HG02571 (cell line): Measurements from ENCODE around the gene ZNF682.
A peak's percentile ranks its signal among the peaks of the same experiment; 100 is the strongest.
"Not testable (repeated sequence)": the region's sequence is repeated elsewhere in the genome, so short reads cannot be mapped to it uniquely, and the experiment has no call there.

Experiments
- ATAC-seq: cut with Tn5 transposase; IDR thresholded peaks from one replicate; pipeline ENCODE4 v1.9.1; 2021; ENCODE audit warnings: mild to moderate bottlenecking, moderate library complexity; ENCODE audit not compliant: unreplicated experiment

Gene ZNF682

DNA sequence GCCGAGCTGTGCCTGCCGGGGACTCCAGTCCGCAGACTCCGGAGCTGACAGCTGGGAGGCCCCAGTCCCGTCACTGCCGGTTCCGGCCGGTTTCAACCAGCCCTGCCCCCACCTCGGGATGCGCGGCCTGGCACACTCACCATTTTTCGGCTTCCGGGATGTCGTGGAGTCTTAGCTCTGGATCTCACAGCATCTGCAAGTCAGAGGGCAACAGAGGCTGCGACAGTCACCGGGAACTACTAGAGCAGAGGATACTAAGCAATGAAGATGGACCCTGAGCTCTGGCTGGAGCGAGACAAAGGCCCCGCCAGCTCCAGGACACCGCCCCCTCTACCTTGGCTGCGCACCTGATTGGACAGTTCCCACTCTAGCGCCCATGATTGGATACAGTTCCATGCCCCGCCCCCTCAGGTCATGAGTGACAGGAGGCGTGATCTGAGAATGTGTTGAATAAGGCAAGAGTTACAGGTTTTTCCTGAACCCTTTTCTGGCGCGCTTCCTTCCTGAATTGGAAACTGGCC is at the start of gene ZNF682:
Gene ZNF682, minus strand, starts transcription at position 303 of the 521 bp plus-strand sequence. Its CDS starts 160 bp downstream, at position 143.
- ATAC-seq: peak; percentile 99

DNA sequence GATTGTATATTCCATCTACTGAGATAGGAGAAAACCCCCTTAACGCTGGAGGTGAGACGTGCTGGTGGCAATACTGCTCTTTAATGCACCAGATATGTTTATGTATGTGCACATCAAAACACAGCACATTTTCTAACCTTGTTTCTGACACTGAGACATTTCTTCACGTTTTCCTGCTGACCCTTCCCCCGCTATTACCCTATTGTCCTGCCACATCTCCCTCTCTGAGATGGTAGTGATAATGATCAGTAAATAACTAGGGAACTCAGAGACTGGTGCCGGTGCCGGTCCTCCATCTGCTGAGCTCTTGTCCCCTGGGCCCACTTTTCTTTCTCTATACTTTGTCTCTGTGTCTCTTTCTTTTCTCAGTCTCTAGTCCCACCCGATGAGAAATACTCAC is 43.6 kb upstream of the ZNF682 start:
- ATAC-seq: not testable (repeated sequence)

GRCh38 chr19:20082232-20082833 is 43.0 kb upstream of the ZNF682 start:
- not testable (repeated sequence) for ATAC-seq

DNA sequence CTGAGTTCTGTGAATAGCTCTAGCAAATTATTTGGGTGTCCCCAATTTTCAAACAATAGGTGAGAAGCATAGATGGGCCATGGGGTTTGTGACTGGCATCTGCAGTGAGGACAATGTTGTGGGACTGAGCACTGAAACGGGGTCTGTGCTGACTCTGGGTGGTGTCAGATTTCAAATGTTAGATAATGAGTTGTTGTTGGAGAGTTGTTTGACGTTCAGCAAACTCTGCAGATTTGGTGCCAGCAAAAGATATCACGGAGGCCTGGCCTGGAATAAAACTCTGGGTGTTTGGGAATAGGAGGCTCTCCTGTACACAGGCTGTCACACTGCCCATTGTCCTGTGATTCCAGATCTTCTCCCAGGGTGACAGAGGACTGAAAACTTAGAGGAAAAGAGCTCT is 41.4 kb upstream of the ZNF682 start:
- ATAC-seq: no peak

- no peak for ATAC-seq
Observed at GRCh38 chr19:20079476-20079875, 40.2 kb upstream of the ZNF682 start.

- peak; percentile 37 for ATAC-seq
Observed at GRCh38 chr19:20078581-20079031, 39.3 kb upstream of the ZNF682 start.

GRCh38 chr19:20077791-20078463 is 38.6 kb upstream of the ZNF682 start, which contains the start of gene ZNF90:
TSS of gene ZNF90 (plus strand) at chr19:20078000. CDS start at chr19:20078133, 133 bp downstream.
- peak; percentile 88 for ATAC-seq

DNA sequence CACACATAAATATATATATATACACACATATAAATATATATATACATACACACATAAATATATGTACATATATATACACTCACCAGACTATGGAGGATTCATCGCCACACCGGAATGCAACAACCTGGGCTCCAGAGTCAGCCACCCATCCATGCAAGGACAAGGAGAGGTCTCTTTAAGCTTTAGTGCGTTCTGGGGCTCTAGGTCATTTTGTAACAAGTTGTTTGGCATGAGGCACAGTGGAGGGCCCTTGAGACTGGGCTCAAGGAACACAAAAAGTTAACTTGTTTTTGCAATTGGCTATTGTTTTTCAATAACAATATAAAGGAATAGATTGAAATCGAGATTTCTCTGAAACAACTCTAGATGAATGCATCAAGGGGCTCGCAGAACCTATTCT is 33.6 kb upstream of the ZNF682 start:
- no peak for ATAC-seq

DNA sequence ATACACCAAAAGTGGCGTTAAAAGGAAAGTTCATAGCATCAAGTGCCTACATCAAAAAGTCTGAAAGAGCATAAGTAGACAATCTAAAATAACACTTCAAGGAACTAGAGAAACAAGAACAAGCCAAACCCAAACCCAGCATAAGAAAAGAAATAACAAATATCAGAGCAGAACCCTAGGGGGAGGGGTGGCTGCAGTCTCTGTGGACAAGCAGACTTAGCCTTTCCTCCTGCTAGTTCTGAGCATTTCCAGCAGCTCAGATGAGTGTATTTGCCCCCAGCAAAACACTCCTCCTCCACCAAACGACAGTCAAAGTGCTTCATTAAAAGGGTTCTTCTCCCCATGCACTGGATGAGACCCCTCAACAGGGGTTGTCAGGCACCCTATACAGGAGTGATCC is 31.4 kb upstream of the ZNF682 start:
- no peak for ATAC-seq

GRCh38 chr19:20068559-20068958 is 29.3 kb upstream of the ZNF682 start:
- not testable (repeated sequence) for ATAC-seq

DNA sequence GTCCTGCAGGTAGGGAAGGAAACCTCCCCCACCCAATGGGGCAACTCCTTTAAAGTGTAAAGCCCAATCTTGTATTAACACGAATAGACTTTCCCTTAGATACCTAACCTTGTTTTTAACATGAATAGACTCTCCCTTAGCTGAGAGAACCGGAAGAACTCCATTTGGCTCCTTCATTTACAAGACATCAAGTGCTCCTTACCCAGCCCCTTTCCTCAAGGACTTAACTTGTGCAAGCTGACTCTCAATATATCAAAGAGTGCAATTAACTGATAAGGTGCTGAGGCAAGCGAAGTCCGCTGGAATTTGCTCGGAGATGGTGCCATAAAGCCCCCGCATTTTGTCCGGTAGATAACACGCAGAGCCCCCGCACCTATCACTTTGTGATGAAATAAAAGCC is 28.6 kb upstream of the ZNF682 start:
- ATAC-seq: no peak

GRCh38 chr19:20066861-20067260 is 27.6 kb upstream of the ZNF682 start:
- no peak for ATAC-seq

DNA sequence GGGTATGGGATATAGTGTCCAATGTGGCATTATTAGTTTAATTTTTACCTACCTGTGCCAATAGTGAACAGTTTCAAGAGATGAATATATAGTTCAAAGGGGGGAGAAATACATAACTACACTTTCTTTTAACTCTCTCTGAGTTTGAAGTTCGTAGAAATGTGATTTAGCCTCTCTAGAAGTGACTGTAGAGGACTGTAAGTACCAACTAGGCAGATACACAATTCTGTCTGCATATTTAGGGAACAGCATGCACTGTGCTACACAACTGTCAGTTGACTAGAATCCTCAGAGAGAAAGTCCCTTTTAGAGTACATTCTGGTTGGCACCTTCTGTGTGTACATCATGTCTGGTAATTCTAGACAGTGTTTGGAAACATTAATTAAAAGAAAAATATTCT is 21.0 kb upstream of the ZNF682 start:
- ATAC-seq: no peak

GRCh38 chr19:20058738-20059137 is 19.4 kb upstream of the ZNF682 start:
- not testable (repeated sequence) for ATAC-seq

DNA sequence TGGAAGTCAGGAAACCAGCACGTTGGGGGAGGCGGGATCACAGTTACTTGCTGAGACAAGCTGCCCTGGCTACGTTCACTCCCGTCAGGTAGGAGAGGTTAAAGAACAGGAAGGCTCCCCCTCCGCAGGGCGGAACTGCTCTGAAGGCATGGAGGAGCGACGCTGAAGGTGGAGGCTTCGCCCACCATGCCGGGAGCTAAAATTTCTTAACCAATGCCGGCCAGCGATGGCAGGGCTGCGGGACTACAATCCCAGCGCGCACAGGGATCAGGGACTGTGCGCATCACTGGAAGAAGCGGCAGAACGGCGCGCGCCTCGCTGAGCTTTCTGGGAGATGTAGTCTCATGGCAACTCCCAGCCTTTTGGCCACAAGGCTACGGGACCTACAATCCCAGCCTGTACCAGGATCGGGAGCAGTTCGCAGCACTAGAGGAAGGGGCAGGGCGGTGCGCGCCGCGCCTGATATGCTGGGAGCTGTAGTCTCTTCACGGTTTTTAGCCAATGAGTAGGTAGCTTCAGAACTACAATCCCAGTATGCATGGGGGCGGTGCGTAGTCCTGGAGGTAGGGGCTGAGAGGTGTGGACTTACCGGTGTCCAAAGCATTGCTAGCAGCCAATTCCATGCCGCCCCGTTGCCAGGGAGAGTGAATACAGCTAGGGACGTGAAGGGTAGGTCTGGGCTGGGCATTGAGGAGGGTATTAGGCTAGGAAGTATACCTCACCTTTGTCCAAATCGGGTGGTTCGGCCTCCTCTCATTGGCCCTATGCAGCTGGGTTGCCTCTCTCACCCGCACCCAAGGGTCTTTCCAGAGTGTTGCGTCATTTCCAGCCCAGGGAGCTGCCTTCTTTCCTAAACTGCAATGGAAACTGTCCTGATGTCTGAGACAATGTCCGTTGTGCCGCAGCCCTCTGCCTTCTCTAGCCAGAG is 12.8 kb upstream of the ZNF682 start:
- peak; percentile 90 for ATAC-seq

- ATAC-seq: not testable (repeated sequence)
Observed at GRCh38 chr19:20045742-20046141, 6.4 kb upstream of the ZNF682 start.

DNA sequence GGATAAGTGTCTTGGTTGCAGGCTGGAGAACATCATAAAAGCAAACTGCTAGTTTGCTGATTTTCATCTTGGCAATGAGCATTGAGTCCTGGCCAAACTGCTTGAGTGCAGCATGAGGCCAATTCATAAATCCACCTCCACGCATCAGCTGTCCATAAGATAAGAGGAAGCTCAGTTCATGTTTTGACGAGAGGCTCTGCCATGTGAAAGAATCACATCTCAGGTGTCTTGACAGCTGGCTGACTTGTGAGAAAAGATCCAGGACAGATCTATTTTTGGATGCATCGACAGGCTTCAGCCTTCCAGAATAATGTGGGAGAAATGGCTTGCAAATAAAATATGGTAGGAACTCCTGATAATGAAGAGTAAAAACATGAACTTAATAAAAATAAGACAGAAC is 5.4 kb upstream of the ZNF682 start:
- no peak for ATAC-seq

DNA sequence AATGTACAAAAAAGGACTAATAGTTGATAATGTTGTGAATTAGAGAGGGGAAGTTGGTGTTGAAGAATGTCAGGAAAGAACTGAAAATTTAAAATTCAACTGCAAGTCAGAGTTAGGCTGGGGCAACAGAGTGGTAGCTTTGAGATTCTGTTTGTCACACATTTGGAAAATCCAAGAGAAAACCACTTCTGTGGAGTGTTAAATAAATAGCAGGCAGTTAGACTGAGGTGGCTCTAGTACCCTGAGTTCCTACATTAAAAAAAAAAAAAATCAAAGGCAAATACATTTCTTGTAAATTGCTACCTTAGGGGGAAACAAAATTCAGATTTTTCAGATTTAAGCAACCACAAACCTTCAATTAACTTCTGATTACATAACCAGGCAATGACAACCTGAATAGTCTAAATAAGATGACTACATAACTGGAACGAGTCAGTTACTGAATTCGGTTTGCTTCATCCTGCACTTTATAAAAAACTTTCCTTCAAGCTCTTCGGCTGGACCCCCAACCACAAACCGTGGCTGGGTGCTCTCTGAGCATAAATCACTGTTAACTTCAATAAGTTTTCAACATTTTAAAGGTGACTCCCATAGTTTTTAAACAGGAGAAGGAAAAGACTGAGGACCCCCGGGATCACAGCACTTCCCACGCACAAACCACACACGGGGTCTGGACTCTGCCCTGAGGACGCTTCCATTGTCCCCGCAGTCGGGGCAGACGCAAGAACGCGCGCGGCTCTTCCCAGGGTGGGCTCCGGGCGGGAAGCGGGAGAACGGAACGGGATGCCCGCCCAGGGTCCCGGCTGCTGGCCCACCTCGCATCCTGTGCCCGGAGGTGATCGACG is 725 bp downstream of the ZNF682 start:
- peak; percentile 16 for ATAC-seq

- ATAC-seq: no peak
Observed at GRCh38 chr19:20035935-20036334, 3.4 kb downstream of the ZNF682 start.

DNA sequence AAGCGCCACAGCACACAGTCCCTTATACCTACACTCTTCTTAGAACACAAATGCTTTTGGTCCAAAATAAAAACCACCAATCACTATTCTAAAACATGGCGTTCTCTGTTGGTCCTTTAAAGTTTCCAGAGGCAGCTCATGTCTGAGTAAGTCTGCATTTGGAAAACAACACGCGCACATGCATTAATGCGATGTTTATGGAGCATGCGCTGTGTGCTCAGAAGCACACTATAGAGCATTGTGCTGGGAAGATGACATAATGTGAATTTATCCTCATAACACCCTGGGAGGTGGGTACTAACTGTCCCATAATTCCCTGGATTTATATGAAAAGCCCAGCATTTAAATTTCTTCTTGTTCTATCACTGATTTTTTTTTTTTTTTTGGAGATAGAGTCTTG is 10.7 kb downstream of the ZNF682 start:
- ATAC-seq: no peak
